Vagina (tissue), 2 donors: Measurements from ENCODE around the gene PARD3. TPM values are rescaled to one million over a fixed set of nuclear protein-coding genes. Genes with fewer than 3 reads are reported as not detected.

ENCODE experiments used
- DNase-seq, 2 donors: peaks; one replicate each; pipeline ENCODE4 v3.0.0-alpha.2; 2017; ENCODE audit errors: extremely low spot score in 2 of 2
- H3K27ac ChIP-seq: fragments of 200-600 bp; sonication (generic); one replicate; pipeline ENCODE4 v1.5.1; 2019
- H3K27me3 ChIP-seq: fragments of 200-600 bp; sonication (generic); one replicate; pipeline ENCODE4 v1.5.1; 2019
- H3K36me3 ChIP-seq, 2 donors: fragments of 200-600 bp; sonication (generic); one replicate each; pipeline ENCODE4 v1.5.1; 2017 to 2019
- H3K4me1 ChIP-seq: fragments of 200-600 bp; sonication (generic); one replicate; pipeline ENCODE4 v1.5.1; 2019
- H3K4me3 ChIP-seq, 2 donors: fragments of 200-600 bp; sonication (generic); 1 replicate in 1 of 2; 2 replicates in 1 of 2; pipeline ENCODE4 v1.5.1; 2016 to 2019
- H3K9me3 ChIP-seq: fragments of 200-600 bp; sonication (generic); one replicate; pipeline ENCODE4 v1.5.1; 2019
- CTCF ChIP-seq, 3 experiments: fragments of 450-650 bp in 2 of 3; fragments of 200-600 bp in 1 of 3; sonication (generic) in 1 of 3; IDR thresholded peaks; one replicate each; pipeline ENCODE4 v1.5.1; 2017 to 2019; ENCODE audit warnings: antibody characterized with exemption in 3 of 3, mild to moderate bottlenecking in 2 of 3, moderate library complexity in 2 of 3
- POLR2A ChIP-seq, 2 donors: fragments of 450-650 bp; IDR thresholded peaks; one replicate each; pipeline ENCODE4 v1.6.1; 2017; ENCODE audit warnings: antibody characterized with exemption in 2 of 2, mild to moderate bottlenecking in 2 of 2, moderate library complexity in 2 of 2
- POLR2AphosphoS5 ChIP-seq, 2 donors: sonication (generic); formaldehyde crosslinking; IDR thresholded peaks; one replicate each; pipeline ENCODE4 v1.9.0; 2017; ENCODE audit warnings: antibody characterized with exemption in 2 of 2, mild to moderate bottlenecking in 2 of 2, low read depth in 1 of 2; ENCODE audit not compliant: insufficient read depth in 1 of 2
- intact Hi-C: fragments of 100-400 bp; cut with DNase I; formaldehyde crosslinking; loops from one replicate; pipeline ENCODE4 v1.15.1; 2023
- total RNA-seq: library from RNA; depleted of rRNA; stranded (reverse); fragments of >200 nt; gene quantifications from one replicate; pipeline ENCODE4 v1.2.3, GENCODE V29; 2016

Gene PARD3
- total RNA-seq, 1 donor from 2014 or later, result 95.5 TPM

- Histone ChIP-seq H3K4me1 (peaks cover 17% of the 10 kb centered on the region), H3K27ac (no peak overlapping the region), H3K36me3 (no peaks in the 10 kb centered on the region), H3K9me3 (no peaks in the 10 kb centered on the region), H3K27me3 (no peaks in the 10 kb centered on the region), H3K4me3 (no peak overlapping the region)
- intact Hi-C loops, result no loop called here
- no peak for DNase-seq
- TF ChIP-seq CTCF (IDR thresholded peaks at IDR 0.05) (no peak), POLR2AphosphoS5 (IDR thresholded peaks at IDR 0.05; ENCODE audit: insufficient read depth in 1 of 2, low read depth in 1 of 2) (no peak), POLR2A (IDR thresholded peaks at IDR 0.05) (no peak)
These were observed 215.9 kb downstream of the PARD3 start for GRCh38 chr10:34599026-34599795.

GRCh38 chr10:34596351-34596750, 218.7 kb downstream of the PARD3 start:
- intact Hi-C loops, result no loop called here
- H3K4me3 ChIP-seq, result no peak overlapping the region
- TF ChIP-seq CTCF (IDR thresholded peaks at IDR 0.05), result no peak
- TF ChIP-seq POLR2A (IDR thresholded peaks at IDR 0.05), result no peak
- TF ChIP-seq POLR2AphosphoS5 (IDR thresholded peaks at IDR 0.05; ENCODE audit: insufficient read depth in 1 of 2, low read depth in 1 of 2), result no peak
- H3K27me3 ChIP-seq, result no peaks in the 10 kb centered on the region
- H3K4me1 ChIP-seq, result peaks cover 17% of the 10 kb centered on the region
- DNase-seq, result no peak
- H3K27ac ChIP-seq, result no peak overlapping the region
- no peaks in the 10 kb centered on the region for H3K36me3 ChIP-seq
- no peaks in the 10 kb centered on the region for H3K9me3 ChIP-seq

GRCh38 chr10:34593930-34594329, 221.2 kb downstream of the PARD3 start:
- H3K4me1 ChIP-seq, result peaks cover 2% of the 10 kb centered on the region
- no peaks in the 10 kb centered on the region for H3K27me3 ChIP-seq
- TF ChIP-seq POLR2AphosphoS5 (IDR thresholded peaks at IDR 0.05; ENCODE audit: insufficient read depth in 1 of 2, low read depth in 1 of 2), result no peak
- no peak for TF ChIP-seq POLR2A (IDR thresholded peaks at IDR 0.05)
- no peak for TF ChIP-seq CTCF (IDR thresholded peaks at IDR 0.05)
- no peak overlapping the region for H3K27ac ChIP-seq
- no peak for DNase-seq
- no peak overlapping the region for H3K4me3 ChIP-seq
- no peaks in the 10 kb centered on the region for H3K9me3 ChIP-seq
- no peaks in the 10 kb centered on the region for H3K36me3 ChIP-seq
- intact Hi-C loops, result no loop called here

- Histone ChIP-seq H3K27ac (no peak overlapping the region), H3K27me3 (no peaks in the 10 kb centered on the region), H3K4me1 (no peaks in the 10 kb centered on the region), H3K4me3 (no peak overlapping the region), H3K36me3 (no peaks in the 10 kb centered on the region), H3K9me3 (no peaks in the 10 kb centered on the region)
- TF ChIP-seq POLR2AphosphoS5 (IDR thresholded peaks at IDR 0.05; ENCODE audit: insufficient read depth in 1 of 2, low read depth in 1 of 2) (no peak), CTCF (IDR thresholded peaks at IDR 0.05) (no peak), POLR2A (IDR thresholded peaks at IDR 0.05) (no peak)
- no peak for DNase-seq
- intact Hi-C loops, result no loop called here
These were observed 221.7 kb downstream of the PARD3 start for GRCh38 chr10:34593374-34593890.

- intact Hi-C loops, result no loop called here
- TF ChIP-seq CTCF (IDR thresholded peaks at IDR 0.05) (no peak), POLR2A (IDR thresholded peaks at IDR 0.05) (no peak), POLR2AphosphoS5 (IDR thresholded peaks at IDR 0.05; ENCODE audit: insufficient read depth in 1 of 2, low read depth in 1 of 2) (no peak)
- H3K36me3 ChIP-seq, result no peaks in the 10 kb centered on the region
- H3K4me3 ChIP-seq, result no peak overlapping the region
- no peaks in the 10 kb centered on the region for H3K27me3 ChIP-seq
- H3K27ac ChIP-seq, result no peak overlapping the region
- no peaks in the 10 kb centered on the region for H3K4me1 ChIP-seq
- DNase-seq, result no peak
- no peaks in the 10 kb centered on the region for H3K9me3 ChIP-seq
These were observed 224.3 kb downstream of the PARD3 start for GRCh38 chr10:34590793-34591192.
